ENCODE results near the gene MRM1.
A peak's percentile ranks its signal among the peaks of the same experiment; 100 is the strongest.

MRM1 gene

GRCh38 chr17:36601303-36602029, at the start of gene MRM1:
Gene MRM1 (plus strand): TSS chr17:36601583. CDS start chr17:36601811, 228 bp downstream.
- DNase-seq (ENCODE audit: low spot score): peak; percentile 94

GRCh38 chr17:36553459-36553858, 47.9 kb upstream of the MRM1 start:
- no peak for DNase-seq (ENCODE audit: low spot score)

- DNase-seq (ENCODE audit: low spot score): no peak
Observed at GRCh38 chr17:36566081-36566480, 35.3 kb upstream of the MRM1 start.

- no peak for DNase-seq (ENCODE audit: low spot score)
Observed at GRCh38 chr17:36575028-36575427, 26.4 kb upstream of the MRM1 start.

- DNase-seq (ENCODE audit: low spot score): no peak
Observed at GRCh38 chr17:36576793-36577192, 24.6 kb upstream of the MRM1 start.

GRCh38 chr17:36578671-36579070, 22.7 kb upstream of the MRM1 start:
- DNase-seq (ENCODE audit: low spot score): no peak

GRCh38 chr17:36583787-36584186, 17.6 kb upstream of the MRM1 start:
- no peak for DNase-seq (ENCODE audit: low spot score)

GRCh38 chr17:36586138-36586537, 15.2 kb upstream of the MRM1 start:
- no peak for DNase-seq (ENCODE audit: low spot score)

GRCh38 chr17:36590082-36590481, 11.3 kb upstream of the MRM1 start:
- DNase-seq (ENCODE audit: low spot score): no peak

GRCh38 chr17:36591434-36592315, 9.7 kb upstream of the MRM1 start, which contains the start of gene DHRS11:
Gene DHRS11 (plus strand): TSS chr17:36591879. CDS start chr17:36592010, 131 bp downstream.
- DNase-seq (ENCODE audit: low spot score): peak; percentile 79

GRCh38 chr17:36592316-36592715, 9.1 kb upstream of the MRM1 start:
- DNase-seq (ENCODE audit: low spot score): no peak

- DNase-seq (ENCODE audit: low spot score): no peak
Observed at GRCh38 chr17:36592716-36593321, 8.6 kb upstream of the MRM1 start.

- no peak for DNase-seq (ENCODE audit: low spot score)
Observed at GRCh38 chr17:36593656-36594316, 7.6 kb upstream of the MRM1 start.

GRCh38 chr17:36594626-36595401, 6.6 kb upstream of the MRM1 start:
- no peak for DNase-seq (ENCODE audit: low spot score)

- no peak for DNase-seq (ENCODE audit: low spot score)
Observed at GRCh38 chr17:36597226-36597625, 4.2 kb upstream of the MRM1 start.

- no peak for DNase-seq (ENCODE audit: low spot score)
Observed at GRCh38 chr17:36597866-36598777, 3.3 kb upstream of the MRM1 start.

GRCh38 chr17:36598951-36599401, 2.4 kb upstream of the MRM1 start:
- DNase-seq (ENCODE audit: low spot score): no peak

- DNase-seq (ENCODE audit: low spot score): no peak
Observed at GRCh38 chr17:36599546-36600250, 1.7 kb upstream of the MRM1 start.

GRCh38 chr17:36600465-36600864, 918 bp upstream of the MRM1 start:
- DNase-seq (ENCODE audit: low spot score): no peak

- DNase-seq (ENCODE audit: low spot score): no peak
Observed at GRCh38 chr17:36600936-36601302, 464 bp upstream of the MRM1 start.
